HG02870 (cell line): ENCODE measurements around the gene CEPT1.
"Not testable (repeated sequence)": the region's sequence is repeated elsewhere in the genome, so short reads cannot be mapped to it uniquely, and the experiment has no call there.

Source experiments
- ATAC-seq: cut with Tn5 transposase; IDR thresholded peaks from one replicate; pipeline ENCODE4 v1.9.1; 2021; ENCODE audit warnings: mild to moderate bottlenecking, moderate library complexity; ENCODE audit not compliant: unreplicated experiment

CEPT1 gene

GRCh38 chr1:111208921-111209320 is 68.9 kb downstream of the CEPT1 start:
- ATAC-seq, result no peak

- no peak for ATAC-seq
These were observed 69.6 kb downstream of the CEPT1 start for GRCh38 chr1:111209622-111210021.

- ATAC-seq, result no peak
These were observed 71.9 kb downstream of the CEPT1 start for GRCh38 chr1:111211921-111212320.

GRCh38 chr1:111212634-111213335 is 72.8 kb downstream of the CEPT1 start:
- ATAC-seq, result no peak

GRCh38 chr1:111213412-111213811 is 73.4 kb downstream of the CEPT1 start:
- no peak for ATAC-seq

- peak; percentile 26 for ATAC-seq
These were observed 74.2 kb downstream of the CEPT1 start for GRCh38 chr1:111214074-111214801.

GRCh38 chr1:111214884-111215283 is 74.9 kb downstream of the CEPT1 start:
- ATAC-seq, result no peak

GRCh38 chr1:111215285-111215684 is 75.3 kb downstream of the CEPT1 start:
- not testable (repeated sequence) for ATAC-seq

- no peak for ATAC-seq
These were observed 76.7 kb downstream of the CEPT1 start for GRCh38 chr1:111216751-111217150.

- no peak for ATAC-seq
These were observed 77.3 kb downstream of the CEPT1 start for GRCh38 chr1:111217183-111217910.

GRCh38 chr1:111218701-111219556 is 78.9 kb downstream of the CEPT1 start:
- no peak for ATAC-seq

- ATAC-seq, result peak; percentile 30
These were observed 79.7 kb downstream of the CEPT1 start for GRCh38 chr1:111219557-111220286.

- ATAC-seq, result no peak
These were observed 80.4 kb downstream of the CEPT1 start for GRCh38 chr1:111220302-111220890.

- ATAC-seq, result no peak
These were observed 81.2 kb downstream of the CEPT1 start for GRCh38 chr1:111221276-111221632.

- ATAC-seq, result peak; percentile 53
These were observed 81.7 kb downstream of the CEPT1 start for GRCh38 chr1:111221633-111222291.

GRCh38 chr1:111222308-111223125 is 82.5 kb downstream of the CEPT1 start:
- ATAC-seq, result no peak

- no peak for ATAC-seq
These were observed 83.2 kb downstream of the CEPT1 start for GRCh38 chr1:111223126-111223685.

GRCh38 chr1:111225091-111225490 is 85.1 kb downstream of the CEPT1 start:
- ATAC-seq, result no peak
